GM19240 (cell line): ENCODE data around the gene F13B.
"Not testable (repeated sequence)": the region's sequence is repeated elsewhere in the genome, so short reads cannot be mapped to it uniquely, and the experiment has no call there.

ENCODE experiments used
- DNase-seq: peaks from one replicate; pipeline ENCODE4 v3.0.0; 2011; ENCODE audit warnings: low spot score; ENCODE audit not compliant: insufficient read length

The F13B gene

GRCh38 chr1:197042676-197043341, 24.3 kb downstream of the F13B start:
- no peak for DNase-seq

- no peak for DNase-seq
Measured at GRCh38 chr1:197041486-197042353, 25.3 kb downstream of the F13B start.

- DNase-seq: no peak
Measured at GRCh38 chr1:197036861-197037260, 30.2 kb downstream of the F13B start.

- DNase-seq: not testable (repeated sequence)
Measured at GRCh38 chr1:197034631-197035339, 32.3 kb downstream of the F13B start.

GRCh38 chr1:197029749-197030148, 37.3 kb downstream of the F13B start:
- DNase-seq: no peak

- DNase-seq: no peak
Measured at GRCh38 chr1:197027359-197027758, 39.7 kb downstream of the F13B start.

- DNase-seq: no peak
Measured at GRCh38 chr1:197024460-197024859, 42.6 kb downstream of the F13B start.

- no peak for DNase-seq
Measured at GRCh38 chr1:197021716-197022115, 45.3 kb downstream of the F13B start.

GRCh38 chr1:197017558-197018146, 49.4 kb downstream of the F13B start:
- DNase-seq: no peak

- DNase-seq: no peak
Measured at GRCh38 chr1:197016751-197017150, 50.3 kb downstream of the F13B start.

GRCh38 chr1:197013234-197013633, 53.8 kb downstream of the F13B start:
- no peak for DNase-seq

- no peak for DNase-seq
Measured at GRCh38 chr1:197011614-197012013, 55.4 kb downstream of the F13B start.

GRCh38 chr1:197008861-197009260, 58.2 kb downstream of the F13B start:
- no peak for DNase-seq

- no peak for DNase-seq
Measured at GRCh38 chr1:197003132-197003531, 63.9 kb downstream of the F13B start.

GRCh38 chr1:197001828-197002227, 65.2 kb downstream of the F13B start:
- DNase-seq: no peak

- no peak for DNase-seq
Measured at GRCh38 chr1:196997423-196997822, 69.6 kb downstream of the F13B start.

- DNase-seq: no peak
Measured at GRCh38 chr1:196993916-196994315, 73.1 kb downstream of the F13B start.

GRCh38 chr1:196991919-196992651, 75.0 kb downstream of the F13B start:
- not testable (repeated sequence) for DNase-seq
